K562 (cell line): ENCODE measurements around the gene SLC9B2.

Experiments
- GABPA ChIP-seq: fragments of 200-800 bp; sonication (Bioruptor generic); conservative IDR thresholded peaks from 2 replicates; pipeline ENCODE4 v1.6.1; 2016; ENCODE audit warnings: low read depth, missing genetic modification characterization, missing compliant biosample characterization
- POLR2A ChIP-seq: fragments of 450-650 bp; conservative IDR thresholded peaks from 2 replicates; pipeline ENCODE4 v1.6.1; 2016
- PTBP1 ChIP-seq: fragments of 200-400 bp; formaldehyde crosslinking; IDR thresholded peaks from 2 replicates; pipeline ENCODE4 v1.6.1; 2017; ENCODE audit warnings: low read depth, low read length
- TF ChIP-seq, protein P1 (sequence below): fragments of 450-650 bp; conservative IDR thresholded peaks from 2 replicates; pipeline ENCODE4 v1.6.1; 2016; ENCODE audit warnings: missing genetic modification characterization, low read depth, mild to moderate bottlenecking, control low read depth, missing compliant biosample characterization
- TF ChIP-seq, protein P2 (sequence below), 2 experiments: IDR thresholded peaks; 2 replicates each; pipeline ENCODE4 v1.6.1; 2012; ENCODE audit warnings: improper control_type of control experiment in 2 of 2, low read depth in 2 of 2, low read length in 2 of 2, borderline replicate concordance in 1 of 2
- TF ChIP-seq, protein P3 (sequence below), 2 experiments: fragments of 450-650 bp in 1 of 2; IDR thresholded peaks; 2 replicates each; pipeline ENCODE4 v1.6.1; 2011 to 2017; ENCODE audit warnings: low read depth in 2 of 2, antibody characterized with exemption in 1 of 2, borderline replicate concordance in 1 of 2, low read length in 1 of 2, mild to moderate bottlenecking in 1 of 2, mixed read lengths in 1 of 2; ENCODE audit not compliant: control insufficient read depth in 1 of 2

- no peak for TF ChIP-seq PTBP1
- TF ChIP-seq, protein P1, sequence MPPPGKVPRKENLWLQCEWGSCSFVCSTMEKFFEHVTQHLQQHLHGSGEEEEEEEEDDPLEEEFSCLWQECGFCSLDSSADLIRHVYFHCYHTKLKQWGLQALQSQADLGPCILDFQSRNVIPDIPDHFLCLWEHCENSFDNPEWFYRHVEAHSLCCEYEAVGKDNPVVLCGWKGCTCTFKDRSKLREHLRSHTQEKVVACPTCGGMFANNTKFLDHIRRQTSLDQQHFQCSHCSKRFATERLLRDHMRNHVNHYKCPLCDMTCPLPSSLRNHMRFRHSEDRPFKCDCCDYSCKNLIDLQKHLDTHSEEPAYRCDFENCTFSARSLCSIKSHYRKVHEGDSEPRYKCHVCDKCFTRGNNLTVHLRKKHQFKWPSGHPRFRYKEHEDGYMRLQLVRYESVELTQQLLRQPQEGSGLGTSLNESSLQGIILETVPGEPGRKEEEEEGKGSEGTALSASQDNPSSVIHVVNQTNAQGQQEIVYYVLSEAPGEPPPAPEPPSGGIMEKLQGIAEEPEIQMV (tag), result no peak
- TF ChIP-seq, protein P2, sequence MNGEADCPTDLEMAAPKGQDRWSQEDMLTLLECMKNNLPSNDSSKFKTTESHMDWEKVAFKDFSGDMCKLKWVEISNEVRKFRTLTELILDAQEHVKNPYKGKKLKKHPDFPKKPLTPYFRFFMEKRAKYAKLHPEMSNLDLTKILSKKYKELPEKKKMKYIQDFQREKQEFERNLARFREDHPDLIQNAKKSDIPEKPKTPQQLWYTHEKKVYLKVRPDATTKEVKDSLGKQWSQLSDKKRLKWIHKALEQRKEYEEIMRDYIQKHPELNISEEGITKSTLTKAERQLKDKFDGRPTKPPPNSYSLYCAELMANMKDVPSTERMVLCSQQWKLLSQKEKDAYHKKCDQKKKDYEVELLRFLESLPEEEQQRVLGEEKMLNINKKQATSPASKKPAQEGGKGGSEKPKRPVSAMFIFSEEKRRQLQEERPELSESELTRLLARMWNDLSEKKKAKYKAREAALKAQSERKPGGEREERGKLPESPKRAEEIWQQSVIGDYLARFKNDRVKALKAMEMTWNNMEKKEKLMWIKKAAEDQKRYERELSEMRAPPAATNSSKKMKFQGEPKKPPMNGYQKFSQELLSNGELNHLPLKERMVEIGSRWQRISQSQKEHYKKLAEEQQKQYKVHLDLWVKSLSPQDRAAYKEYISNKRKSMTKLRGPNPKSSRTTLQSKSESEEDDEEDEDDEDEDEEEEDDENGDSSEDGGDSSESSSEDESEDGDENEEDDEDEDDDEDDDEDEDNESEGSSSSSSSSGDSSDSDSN (IDR thresholded peaks at IDR 0.05; ENCODE audit: borderline replicate concordance in 1 of 2, low read depth in 2 of 2, low read length in 2 of 2), result no peak
- TF ChIP-seq, protein P3, sequence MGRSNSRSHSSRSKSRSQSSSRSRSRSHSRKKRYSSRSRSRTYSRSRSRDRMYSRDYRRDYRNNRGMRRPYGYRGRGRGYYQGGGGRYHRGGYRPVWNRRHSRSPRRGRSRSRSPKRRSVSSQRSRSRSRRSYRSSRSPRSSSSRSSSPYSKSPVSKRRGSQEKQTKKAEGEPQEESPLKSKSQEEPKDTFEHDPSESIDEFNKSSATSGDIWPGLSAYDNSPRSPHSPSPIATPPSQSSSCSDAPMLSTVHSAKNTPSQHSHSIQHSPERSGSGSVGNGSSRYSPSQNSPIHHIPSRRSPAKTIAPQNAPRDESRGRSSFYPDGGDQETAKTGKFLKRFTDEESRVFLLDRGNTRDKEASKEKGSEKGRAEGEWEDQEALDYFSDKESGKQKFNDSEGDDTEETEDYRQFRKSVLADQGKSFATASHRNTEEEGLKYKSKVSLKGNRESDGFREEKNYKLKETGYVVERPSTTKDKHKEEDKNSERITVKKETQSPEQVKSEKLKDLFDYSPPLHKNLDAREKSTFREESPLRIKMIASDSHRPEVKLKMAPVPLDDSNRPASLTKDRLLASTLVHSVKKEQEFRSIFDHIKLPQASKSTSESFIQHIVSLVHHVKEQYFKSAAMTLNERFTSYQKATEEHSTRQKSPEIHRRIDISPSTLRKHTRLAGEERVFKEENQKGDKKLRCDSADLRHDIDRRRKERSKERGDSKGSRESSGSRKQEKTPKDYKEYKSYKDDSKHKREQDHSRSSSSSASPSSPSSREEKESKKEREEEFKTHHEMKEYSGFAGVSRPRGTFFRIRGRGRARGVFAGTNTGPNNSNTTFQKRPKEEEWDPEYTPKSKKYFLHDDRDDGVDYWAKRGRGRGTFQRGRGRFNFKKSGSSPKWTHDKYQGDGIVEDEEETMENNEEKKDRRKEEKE (IDR thresholded peaks at IDR 0.05; ENCODE audit: borderline replicate concordance in 1 of 2, control insufficient read depth in 1 of 2, low read depth in 2 of 2, low read length in 1 of 2), result no peak
- TF ChIP-seq POLR2A, result no peak
- no peak for TF ChIP-seq GABPA
Measured at GRCh38 chr4:103021120-103021519, 55.4 kb downstream of the SLC9B2 start.
